Germinal center (tissue), 1 donor: ENCODE data around the gene PHLDB3.
"Not testable (repeated sequence)": the region's sequence is repeated elsewhere in the genome, so short reads cannot be mapped to it uniquely, and the experiment has no call there.

Experiments
- DNase-seq: peaks from one replicate; pipeline ENCODE4 v3.0.0; 2012; ENCODE audit warnings: mixed read lengths, low spot score

The PHLDB3 gene

GRCh38 chr19:43467276-43467675 is 37.3 kb downstream of the PHLDB3 start:
- DNase-seq: no peak

DNA sequence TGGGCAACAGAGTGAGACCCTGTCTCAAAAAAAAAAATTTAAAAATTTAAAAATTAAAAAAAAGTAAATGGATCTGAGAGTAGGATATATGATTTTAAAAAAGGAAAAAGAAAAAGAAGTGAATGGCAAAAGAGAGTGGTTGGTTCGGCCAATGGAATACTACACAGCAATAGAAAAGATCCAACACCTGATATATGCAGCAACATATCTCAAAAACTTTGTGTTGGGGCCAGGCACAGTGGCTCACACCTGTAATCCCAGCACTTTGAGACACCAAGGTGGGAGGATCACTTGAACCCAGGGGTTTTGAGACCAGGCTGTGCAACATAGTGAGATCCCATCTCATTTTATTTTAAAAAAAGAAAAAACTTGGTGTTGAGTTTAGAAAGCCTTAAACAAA is 37.8 kb downstream of the PHLDB3 start:
- no peak for DNase-seq

- no peak for DNase-seq
Observed at GRCh38 chr19:43465468-43466120, 39.0 kb downstream of the PHLDB3 start, which contains the start of gene LYPD3. TSS of gene LYPD3 (minus strand) at chr19:43465608. CDS start at chr19:43465571, 37 bp downstream.

DNA sequence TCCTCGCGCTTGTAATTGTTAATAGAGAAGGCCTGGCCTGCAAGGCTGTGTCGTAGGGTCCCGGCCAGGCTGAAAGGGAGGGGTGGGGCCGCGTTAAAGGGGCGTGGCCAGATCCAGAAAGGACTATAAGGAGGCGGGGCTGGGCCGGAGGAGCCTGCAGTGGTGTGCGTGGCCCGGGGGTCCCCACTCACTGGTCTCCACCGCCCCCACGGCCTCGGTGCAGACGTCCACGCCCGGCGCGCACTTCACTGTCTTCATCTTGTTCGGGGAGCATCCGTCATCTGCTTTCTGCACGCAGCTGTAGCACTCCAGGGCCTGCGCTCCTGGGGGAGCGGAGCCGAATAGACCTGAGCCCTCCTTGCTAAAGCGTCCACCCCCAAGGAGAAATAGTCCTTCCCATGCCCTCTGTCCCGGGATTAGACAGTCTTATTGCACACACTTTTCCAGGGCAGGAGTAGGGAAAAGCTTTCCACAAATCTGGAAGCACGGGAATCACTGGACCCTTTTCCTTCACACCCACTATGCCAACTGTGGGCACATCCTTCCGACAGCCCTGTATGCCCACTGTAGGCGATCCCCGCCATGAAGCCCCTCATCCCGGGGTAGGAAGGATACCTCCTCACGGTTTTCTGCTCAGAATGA is 40.3 kb downstream of the PHLDB3 start:
- peak; percentile 81 for DNase-seq

- DNase-seq: peak; percentile 99
Observed at GRCh38 chr19:43463381-43464133, 41.0 kb downstream of the PHLDB3 start.

DNA sequence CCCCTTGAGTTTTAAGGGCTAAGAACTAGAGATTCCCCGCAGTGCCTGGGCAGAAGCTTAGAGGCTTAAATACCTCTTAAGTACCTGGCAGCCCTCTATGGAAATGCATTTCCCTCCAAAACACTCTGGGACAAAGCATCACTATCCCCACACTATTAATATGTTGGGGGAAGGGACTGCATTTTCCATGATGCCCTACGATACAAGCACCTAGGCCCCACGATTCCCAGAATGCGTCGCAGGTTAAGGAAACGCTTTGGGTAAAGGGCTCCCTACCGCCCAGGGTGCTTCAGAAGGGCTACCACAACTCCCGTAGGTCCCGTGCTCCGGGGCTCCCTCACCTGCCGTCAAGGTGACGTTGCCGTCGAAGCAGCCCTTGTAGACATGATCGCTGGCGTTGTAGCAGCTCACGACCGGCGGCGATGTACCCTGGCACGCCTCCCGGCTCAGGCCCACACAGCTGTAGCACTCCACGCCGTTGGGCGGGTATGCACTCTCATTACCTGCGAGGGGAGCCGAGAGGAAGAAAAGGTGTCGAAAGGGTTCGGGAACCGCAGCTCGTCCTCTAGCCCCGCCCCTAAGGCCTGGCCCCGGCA is 41.7 kb downstream of the PHLDB3 start:
- DNase-seq: no peak

GRCh38 chr19:43462383-43462782 is 42.2 kb downstream of the PHLDB3 start:
- DNase-seq: no peak

- no peak for DNase-seq
Observed at GRCh38 chr19:43461303-43461702, 43.2 kb downstream of the PHLDB3 start.

DNA sequence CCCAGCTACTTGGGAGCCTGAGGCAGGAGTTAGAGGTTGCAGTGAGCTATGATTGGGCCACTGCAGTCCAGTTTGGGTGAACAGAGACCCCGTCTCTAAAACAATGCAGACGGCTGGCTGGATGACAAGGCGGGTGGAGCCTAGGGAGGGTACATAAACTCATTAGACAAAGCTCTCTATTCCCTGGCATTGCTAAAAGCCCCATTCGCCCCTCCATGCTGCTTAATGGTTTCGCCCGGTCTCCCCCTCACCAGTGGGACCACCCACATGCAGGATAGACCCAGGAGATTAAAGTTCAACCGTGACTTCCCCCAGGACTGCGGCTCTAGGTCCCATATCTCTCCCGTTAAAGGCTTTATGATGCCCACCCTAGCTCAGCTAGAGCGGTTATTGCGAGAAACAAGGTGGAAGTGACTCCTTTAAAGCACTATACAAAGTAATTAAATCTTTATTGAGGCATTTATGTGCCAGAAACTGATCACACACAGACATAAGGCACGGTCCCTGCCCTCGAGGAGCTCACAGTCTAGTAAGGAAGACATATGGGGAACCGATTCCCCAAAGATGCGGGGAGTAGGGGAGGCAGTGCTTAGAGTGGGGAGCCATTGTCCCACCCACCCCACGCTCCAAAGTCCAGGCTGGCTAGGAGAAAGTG is 44.1 kb downstream of the PHLDB3 start:
- DNase-seq: no peak

DNA sequence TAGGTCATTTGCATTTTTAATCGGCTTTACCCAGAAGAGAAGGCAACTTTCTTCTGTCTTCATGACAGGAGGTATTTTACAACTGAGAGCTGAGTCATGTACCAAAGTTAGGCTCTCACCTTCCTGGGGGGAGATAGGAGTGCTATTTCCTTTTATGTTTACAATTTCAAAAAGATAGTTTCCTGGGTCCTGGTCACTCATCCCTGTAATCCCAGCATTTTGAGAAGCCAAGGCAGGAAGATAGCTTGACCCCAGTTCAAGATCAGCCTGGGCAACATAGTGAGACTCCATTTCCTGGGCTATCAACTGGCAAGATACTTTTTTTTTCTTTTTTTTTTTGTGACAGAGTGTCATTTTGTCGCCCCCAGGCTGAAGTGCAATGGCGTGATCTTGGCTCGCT is 46.7 kb downstream of the PHLDB3 start:
- DNase-seq: no peak

DNA sequence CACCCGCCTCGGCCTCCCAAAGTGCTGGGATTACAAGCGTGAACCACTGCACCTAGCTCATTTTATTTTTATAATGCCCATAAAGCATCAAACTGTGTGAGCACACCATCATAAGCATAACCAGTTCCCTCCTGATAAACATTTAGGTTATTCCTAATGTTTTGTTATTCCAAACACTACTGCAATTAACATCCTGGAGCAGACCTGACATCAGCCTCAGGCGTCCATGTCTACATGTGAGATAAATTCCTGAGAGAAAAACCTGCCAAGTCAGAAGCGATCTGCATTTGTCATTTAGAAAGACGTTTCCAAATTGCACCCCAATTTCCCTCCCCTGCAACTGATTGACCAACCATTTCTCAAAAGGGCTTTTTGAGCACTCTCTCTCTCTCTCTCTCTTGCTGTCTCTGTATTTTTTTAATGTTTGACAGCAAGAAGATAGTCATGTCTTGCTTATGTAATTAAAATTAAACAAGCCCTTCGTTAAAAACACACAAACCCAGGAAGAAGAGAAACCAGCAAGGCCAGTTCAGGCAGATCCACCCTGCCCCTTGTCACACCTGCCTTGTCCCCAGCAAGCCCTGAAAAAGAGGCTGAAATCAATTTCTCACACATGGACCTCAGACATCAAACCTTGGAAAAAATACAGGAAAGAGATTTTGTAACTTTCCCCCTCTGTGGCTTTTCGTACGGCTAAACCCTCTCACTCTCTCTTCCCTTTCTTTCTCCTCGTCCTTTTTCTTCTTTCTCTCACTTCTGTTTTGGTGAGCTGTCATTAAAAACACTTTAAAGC is 49.0 kb downstream of the PHLDB3 start:
- no peak for DNase-seq

DNA sequence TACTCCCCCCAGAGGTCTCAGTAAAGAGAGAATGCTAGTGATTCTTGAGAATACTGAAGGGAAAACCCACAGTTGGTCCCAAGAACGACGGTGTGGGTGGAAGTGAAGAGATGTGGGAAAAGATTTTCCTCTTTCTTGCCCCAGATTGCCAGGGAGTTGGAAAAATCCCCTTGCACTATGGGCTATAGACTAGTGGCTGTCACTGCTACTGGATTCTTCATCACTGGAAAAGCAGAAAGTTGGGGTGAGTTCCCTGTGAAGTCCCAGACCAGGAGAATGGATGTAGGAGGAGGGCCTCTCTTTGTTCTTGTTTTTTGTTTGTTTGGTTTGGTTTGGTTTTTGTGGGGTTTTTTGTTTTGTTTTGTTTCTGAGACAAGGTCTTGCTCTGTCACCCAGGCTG is 50.5 kb downstream of the PHLDB3 start:
- DNase-seq: no peak

DNA sequence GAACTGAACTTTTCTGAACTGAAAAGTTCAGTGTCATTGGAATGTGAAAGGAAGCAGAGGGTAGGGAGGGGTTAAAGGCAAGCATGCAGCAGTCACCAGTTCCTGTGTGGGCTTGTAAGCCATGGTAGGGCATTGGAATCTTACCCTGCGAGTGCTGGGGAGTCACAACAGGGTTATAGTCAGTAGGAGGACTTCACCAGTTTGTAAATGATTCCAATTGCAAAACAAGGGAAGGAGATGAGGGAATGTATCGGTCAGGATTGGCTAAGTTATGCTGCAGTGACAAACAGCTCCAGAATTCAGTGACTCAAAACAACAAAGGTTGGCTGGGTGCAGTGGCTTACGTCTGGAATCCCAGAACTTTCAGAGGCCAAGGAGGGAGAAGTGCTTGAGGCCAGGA is 52.0 kb downstream of the PHLDB3 start:
- no peak for DNase-seq

GRCh38 chr19:43450545-43450997 is 54.0 kb downstream of the PHLDB3 start:
- DNase-seq: no peak

DNA sequence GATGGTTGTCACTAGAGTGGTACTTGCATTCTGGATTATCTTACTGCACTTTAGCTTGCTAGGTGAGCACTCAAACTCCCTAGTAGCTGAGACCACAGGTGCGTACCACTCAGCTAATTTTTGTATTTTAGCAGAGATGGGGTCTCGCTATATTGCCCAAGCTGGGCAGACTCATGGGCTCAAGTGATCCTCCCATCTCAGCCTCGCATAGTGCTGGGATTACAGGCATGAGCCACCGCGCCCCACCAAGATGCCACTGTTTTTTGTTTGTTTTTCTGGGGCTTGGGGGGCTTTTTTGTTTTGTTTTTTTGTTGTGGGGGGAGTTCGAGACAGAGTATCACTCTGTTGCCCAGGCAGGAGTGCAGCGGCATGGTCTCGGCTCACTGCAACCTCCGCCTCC is 56.9 kb downstream of the PHLDB3 start:
- no peak for DNase-seq

DNA sequence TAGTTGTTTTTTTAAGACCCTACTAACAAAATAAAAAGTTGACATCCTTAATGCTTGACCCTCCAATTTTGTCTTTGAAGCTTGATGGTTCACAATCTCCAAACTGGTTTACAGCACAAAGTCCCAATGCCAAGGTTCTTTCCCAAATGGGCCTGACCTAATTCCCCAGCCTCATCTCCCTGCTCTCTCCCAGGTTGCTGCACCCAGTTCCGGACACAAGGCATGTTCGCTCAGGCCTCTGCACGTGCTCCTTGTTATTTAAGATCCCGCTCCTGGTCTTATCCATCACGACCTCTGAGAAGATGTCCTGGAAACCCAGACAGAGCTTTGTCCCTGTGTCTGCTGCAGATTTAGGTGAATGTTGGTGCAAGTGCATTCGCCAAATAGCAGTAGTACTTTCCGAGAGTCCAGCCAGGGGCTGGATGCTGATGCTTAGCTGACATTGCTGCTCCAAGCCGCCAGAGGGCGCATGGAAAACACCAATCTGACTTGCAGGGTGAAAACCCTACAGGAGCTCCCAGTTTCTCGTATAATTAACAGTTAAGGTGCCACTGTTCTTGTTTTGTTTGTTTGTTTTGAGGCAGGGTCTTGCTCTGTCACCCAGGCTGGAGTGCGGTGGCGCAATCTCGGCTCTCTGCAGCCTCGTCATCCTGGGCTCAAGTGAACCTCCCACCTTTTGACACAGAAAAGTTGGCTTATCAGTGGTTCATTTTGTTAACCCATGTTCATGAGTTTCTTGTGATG is 57.6 kb downstream of the PHLDB3 start:
- peak; percentile 78 for DNase-seq

DNA sequence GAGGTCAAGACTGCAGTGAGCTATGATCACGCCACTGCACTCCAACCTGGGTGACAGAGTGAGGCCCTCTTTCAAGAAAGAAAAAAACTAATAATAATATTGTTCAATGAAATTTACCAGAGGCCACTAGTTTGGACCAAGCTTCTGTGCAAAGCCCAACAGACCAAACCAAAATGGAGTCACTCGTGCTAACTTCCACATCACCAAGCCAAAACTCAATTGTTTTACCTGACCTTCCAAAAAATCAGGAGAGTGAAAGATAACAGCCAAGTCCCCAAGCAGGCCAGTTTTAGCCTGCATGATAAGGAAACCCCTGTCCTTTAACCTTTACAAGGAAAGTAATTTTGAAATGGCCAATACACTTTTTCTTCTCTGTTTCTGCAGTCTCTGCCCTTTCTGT is 59.1 kb downstream of the PHLDB3 start:
- no peak for DNase-seq

- no peak for DNase-seq
Observed at GRCh38 chr19:43444531-43445287, 59.8 kb downstream of the PHLDB3 start.

DNA sequence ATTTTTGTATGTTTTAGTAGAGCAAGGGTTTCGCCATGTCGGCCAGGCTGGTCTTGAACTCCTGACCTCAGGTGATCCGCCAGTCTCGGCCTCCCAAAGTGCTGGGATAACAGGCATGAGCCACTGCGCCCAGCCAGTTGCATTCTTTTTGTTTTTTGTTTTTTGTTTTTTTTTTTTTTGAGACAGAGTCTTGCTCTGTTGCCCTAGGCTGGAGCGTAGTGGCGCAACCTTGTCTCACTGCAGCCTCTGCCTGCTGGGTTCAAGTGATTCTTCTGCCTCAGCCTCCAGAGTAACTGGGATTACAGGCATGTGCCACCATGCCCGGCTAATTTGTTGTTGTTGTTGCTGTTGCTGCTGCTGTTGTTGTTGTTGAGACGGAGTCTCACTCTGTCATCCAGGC is 60.5 kb downstream of the PHLDB3 start:
- DNase-seq: not testable (repeated sequence)

DNA sequence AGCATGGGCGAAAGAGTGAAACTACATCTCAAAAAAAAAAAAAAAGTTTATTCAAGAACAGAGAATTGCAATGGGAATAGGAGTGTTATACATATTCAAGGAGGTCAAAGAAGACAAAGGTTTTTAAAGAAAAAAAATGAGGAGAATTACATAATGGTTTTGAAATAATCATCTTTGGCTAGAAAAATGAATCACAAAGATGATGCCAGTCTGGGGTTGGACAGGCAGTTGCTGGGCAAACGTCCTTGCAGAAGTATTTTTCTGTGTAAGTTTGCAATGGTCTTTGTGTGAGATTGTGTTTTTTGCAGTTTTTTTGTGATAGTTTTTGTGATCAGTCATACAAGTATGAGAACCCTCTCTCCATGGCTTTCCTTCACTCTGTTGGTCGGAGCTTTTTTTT is 62.8 kb downstream of the PHLDB3 start:
- DNase-seq: no peak
